NCI-H748 (cell line): Measurements from ENCODE around the gene STK11.

Source experiments
- DNase-seq: peaks from one replicate; lab custom pipeline; 2025; ENCODE audit not compliant: unreplicated experiment; lab: John Stamatoyannopoulos, UW

The STK11 gene

GRCh38 chr19:1205114-1206099 is at the start of gene STK11:
STK11 (plus strand) TSS chr19:1205778; CDS start chr19:1206914, 1,136 bp downstream.
- peak; percentile 95 for DNase-seq

DNA sequence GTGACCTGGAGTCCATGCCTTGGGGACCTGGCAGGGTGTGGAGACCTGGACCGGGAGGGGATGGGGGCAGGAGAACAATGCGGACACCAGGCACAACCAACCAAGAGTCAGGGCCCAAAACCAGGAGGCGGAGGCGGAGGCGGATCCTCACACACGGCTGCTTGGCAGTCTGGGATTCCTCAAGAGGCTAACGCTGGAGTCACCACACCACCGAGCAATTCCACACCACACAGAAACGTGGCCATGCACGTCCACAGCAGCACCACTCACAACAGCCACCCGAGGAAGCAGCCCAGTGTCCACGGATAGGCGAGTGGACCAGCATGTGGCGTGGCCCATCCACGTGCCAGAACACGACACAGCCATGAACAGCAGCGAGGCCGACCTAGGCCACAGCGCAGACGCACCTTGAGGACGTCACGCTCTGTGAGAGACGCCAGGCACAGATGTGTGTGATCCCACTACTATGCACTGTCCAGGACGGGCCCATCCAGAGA is 49.2 kb upstream of the STK11 start:
- DNase-seq, result no peak

- DNase-seq, result no peak
Observed at GRCh38 chr19:1156830-1157615, 48.6 kb upstream of the STK11 start.

- no peak for DNase-seq
Observed at GRCh38 chr19:1157931-1158884, 47.4 kb upstream of the STK11 start.

DNA sequence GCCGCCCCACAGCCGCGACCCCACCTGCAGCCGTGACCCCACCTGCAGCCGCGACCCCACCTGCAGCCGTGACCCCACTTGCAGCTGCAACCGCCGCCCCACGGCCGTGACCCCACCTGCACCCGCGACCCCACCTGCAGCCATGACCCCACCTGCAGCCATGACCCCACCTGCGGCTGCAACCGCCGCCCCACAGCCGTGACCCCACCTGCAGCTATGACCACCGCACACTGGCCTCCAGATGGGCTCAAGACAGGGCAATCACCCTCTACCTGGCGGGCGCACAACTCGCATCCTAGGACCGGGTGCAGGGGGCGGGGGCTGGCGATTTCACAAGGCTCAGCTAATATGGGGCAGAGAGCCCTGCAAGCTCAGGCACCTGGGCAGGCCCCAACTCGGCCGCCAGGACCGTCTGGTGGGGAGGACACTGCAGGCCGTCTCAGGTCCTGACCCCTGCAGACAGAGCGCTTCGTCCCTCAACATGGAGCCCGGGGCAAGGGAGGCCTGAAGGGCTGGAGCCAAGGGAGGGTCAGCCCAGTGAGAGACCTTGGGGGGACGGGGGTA is 46.6 kb upstream of the STK11 start:
- DNase-seq, result no peak

- no peak for DNase-seq
Observed at GRCh38 chr19:1159864-1160595, 45.5 kb upstream of the STK11 start.

GRCh38 chr19:1161716-1162115 is 43.9 kb upstream of the STK11 start:
- no peak for DNase-seq

DNA sequence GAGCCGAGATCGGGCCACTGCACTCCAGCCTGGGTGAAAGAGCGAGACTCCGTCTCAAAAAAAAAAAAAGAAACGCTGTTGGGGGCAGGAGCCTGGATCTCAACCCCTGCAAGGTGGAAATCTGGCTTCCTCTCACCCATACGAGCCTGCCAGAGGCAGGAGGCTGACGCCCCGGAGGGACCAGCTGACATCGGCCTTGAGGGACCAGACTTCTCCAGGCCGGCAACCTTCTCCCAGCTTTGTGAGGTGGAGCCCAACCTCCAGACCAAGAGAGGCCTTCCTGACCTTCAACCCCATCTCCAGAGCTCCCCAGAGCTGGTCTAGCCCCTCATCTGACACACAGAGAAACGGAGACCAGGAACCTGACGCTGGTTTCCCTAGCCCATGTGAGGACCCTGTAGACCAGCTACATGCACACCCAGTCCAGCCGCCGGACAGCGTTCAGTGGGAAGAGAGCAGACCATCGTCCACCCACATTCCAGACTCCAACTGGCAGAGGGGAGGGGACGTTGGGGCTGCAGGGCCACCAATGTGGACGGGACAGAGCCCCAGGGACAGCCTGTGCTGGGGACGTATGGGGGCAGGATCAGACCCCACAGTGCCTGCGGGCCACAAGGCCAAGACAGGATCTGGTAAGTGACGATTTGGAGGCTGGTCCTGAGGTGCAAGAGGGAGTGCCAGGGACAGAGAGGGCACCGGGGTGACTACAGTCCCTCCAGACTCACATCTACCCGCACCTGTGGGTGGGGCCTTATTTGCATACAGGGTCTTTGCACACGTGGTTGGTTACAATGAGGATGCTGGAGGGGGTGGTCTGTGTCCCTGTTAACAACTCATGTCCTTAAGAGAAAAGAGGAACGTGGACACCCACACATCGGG is 42.9 kb upstream of the STK11 start:
- no peak for DNase-seq

GRCh38 chr19:1163283-1163933 is 42.2 kb upstream of the STK11 start:
- DNase-seq, result no peak

GRCh38 chr19:1163934-1164683 is 41.5 kb upstream of the STK11 start:
- DNase-seq, result no peak

GRCh38 chr19:1164684-1165531 is 40.7 kb upstream of the STK11 start:
- DNase-seq, result no peak

- no peak for DNase-seq
Observed at GRCh38 chr19:1166872-1167573, 38.6 kb upstream of the STK11 start.

- DNase-seq, result no peak
Observed at GRCh38 chr19:1167687-1168571, 37.6 kb upstream of the STK11 start.

DNA sequence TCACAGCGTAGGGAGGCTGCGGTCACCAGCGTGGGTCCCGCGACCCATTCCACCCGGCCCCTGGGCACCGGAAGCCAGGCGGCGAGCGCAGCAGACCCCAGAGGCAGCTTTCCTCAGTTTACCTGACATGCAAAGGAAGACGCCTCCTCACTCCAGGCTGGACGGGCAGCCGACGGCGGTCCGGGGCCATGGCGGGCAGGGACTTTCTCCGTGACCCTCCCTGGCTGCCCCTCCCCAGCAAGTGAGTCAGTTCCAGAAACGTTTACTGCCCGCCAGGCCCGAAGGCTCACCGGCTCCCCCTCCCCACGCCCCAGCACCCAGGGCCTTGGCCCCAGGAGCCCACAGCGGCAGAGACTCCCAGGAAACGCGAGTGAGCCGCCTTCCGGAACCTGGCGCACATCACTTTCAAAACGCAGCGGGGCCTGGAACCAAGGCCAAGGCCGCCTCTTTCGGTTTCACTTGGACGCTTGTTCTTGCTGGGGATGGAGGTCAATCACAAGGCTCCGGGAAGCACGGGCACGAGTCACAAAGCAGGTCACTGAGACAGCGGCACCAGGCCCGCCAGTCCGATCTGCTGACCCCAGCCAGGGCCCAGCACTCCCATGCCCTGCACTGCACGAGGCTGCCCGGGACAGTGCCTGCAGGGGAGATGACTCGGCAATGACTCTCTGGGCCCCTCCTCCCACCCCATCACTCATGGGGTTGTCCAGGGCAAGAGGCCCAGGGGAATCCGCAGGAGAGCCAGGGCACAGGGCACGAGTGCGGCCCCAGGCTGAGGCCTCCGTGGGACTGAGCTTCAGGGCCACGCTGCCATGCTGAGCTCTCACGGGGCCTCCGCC is 36.8 kb upstream of the STK11 start:
- DNase-seq, result no peak
